Activated CD8-positive, alpha-beta memory T cell treated with anti-CD3 and anti-CD28 coated beads, Interleukin-2, amount 10 ng/mL, durations not matched to agents 7 days and 5 days (primary cell): ENCODE results near the gene PLN. TPM values are rescaled to one million over a fixed set of nuclear protein-coding genes. Genes with fewer than 3 reads are reported as not detected.
A peak's percentile ranks its signal among the peaks of the same experiment; 100 is the strongest.

Source experiments
- ATAC-seq: fragments of 150-1000 bp; cut with Tn5 transposase; one replicate; pipeline ENCODE4 v1.10.0; 2021; ENCODE audit warnings: moderate library complexity
- CTCF ChIA-PET: fragments of 350-600 bp; sonication (Branson Sonifier 250); formaldehyde crosslinking; loops from one replicate; lab custom pipeline; 2021; ENCODE audit warnings: antibody characterized with exemption; lab: Charles Lee
- DNase-seq: peaks from one replicate; pipeline ENCODE4 v3.0.0-alpha.2; 2020
- H3K27ac Mint-ChIP-seq: one replicate; pipeline ENCODE4 v1.8.0; 2021; ENCODE audit warnings: mild to moderate bottlenecking, mixed read lengths
- H3K27me3 Mint-ChIP-seq: one replicate; pipeline ENCODE4 v1.8.0; 2021; ENCODE audit warnings: mixed read lengths
- H3K36me3 Mint-ChIP-seq: one replicate; pipeline ENCODE4 v1.8.0; 2021; ENCODE audit warnings: mild to moderate bottlenecking, mixed read lengths
- H3K4me1 Mint-ChIP-seq: one replicate; pipeline ENCODE4 v1.8.0; 2021; ENCODE audit warnings: mixed read lengths
- H3K4me3 Mint-ChIP-seq: one replicate; pipeline ENCODE4 v1.8.0; 2021; ENCODE audit warnings: mild to moderate bottlenecking, moderate library complexity, mixed read lengths
- H3K9me3 Mint-ChIP-seq: one replicate; pipeline ENCODE4 v1.8.0; 2022; ENCODE audit warnings: low read depth, mixed read lengths
- total RNA-seq, 2 experiments: library from RNA; stranded (reverse); gene quantifications; one replicate each; pipeline ENCODE4 v1.2.3, GENCODE V29; 2021

Gene PLN
- total RNA-seq, 2 experiments from 2014 or later, result not detected

GRCh38 chr6:118574051-118574865 lies 26.2 kb downstream of the PLN start:
- peaks cover 9% of the 10 kb centered on the region for H3K4me1 Mint-ChIP-seq
- H3K4me3 Mint-ChIP-seq, result no peak overlapping the region
- DNase-seq (no peak), ATAC-seq (peak; percentile 42)
- peaks cover 31% of the 10 kb centered on the region for H3K9me3 Mint-ChIP-seq
- H3K36me3 Mint-ChIP-seq, result peaks cover 58% of the 10 kb centered on the region
- no peaks in the 10 kb centered on the region for H3K27me3 Mint-ChIP-seq
- CTCF ChIA-PET, result interaction anchor here (1.5 kb wide), 1 partner anchor 10 kb away, joined by 4 read pairs; no protein-coding TSS in a partner anchor
- peak overlapping the region; percentile 59 for H3K27ac Mint-ChIP-seq

- Mint-ChIP-seq H3K4me1 (peaks cover 6% of the 10 kb centered on the region), H3K4me3 (no peak overlapping the region), H3K27ac (no peak overlapping the region), H3K9me3 (peaks cover 40% of the 10 kb centered on the region), H3K36me3 (peaks cover 89% of the 10 kb centered on the region), H3K27me3 (no peaks in the 10 kb centered on the region)
- CTCF ChIA-PET, result no interaction called here
- ATAC-seq, result no peak
- DNase-seq, result no peak
These were observed 29.9 kb downstream of the PLN start for GRCh38 chr6:118577972-118578371.

GRCh38 chr6:118578617-118579016 lies 30.5 kb downstream of the PLN start:
- Mint-ChIP-seq H3K4me1 (peaks cover 6% of the 10 kb centered on the region), H3K27me3 (no peaks in the 10 kb centered on the region), H3K36me3 (peaks cover 85% of the 10 kb centered on the region), H3K9me3 (peaks cover 40% of the 10 kb centered on the region), H3K4me3 (no peak overlapping the region), H3K27ac (no peak overlapping the region)
- DNase-seq (no peak), ATAC-seq (no peak)
- CTCF ChIA-PET, result interaction anchor here (2.3 kb wide), 1 partner anchor 19 kb away, joined by 9 read pairs; no protein-coding TSS in a partner anchor

GRCh38 chr6:118579786-118580185 lies 31.7 kb downstream of the PLN start:
- Mint-ChIP-seq H3K27ac (no peak overlapping the region), H3K4me3 (no peak overlapping the region), H3K36me3 (peaks cover 74% of the 10 kb centered on the region), H3K9me3 (peaks cover 30% of the 10 kb centered on the region), H3K4me1 (peaks cover 2% of the 10 kb centered on the region), H3K27me3 (no peaks in the 10 kb centered on the region)
- CTCF ChIA-PET, result interaction anchor here (0.8 to 2.3 kb wide), 5 partner anchors 15 to 295 kb away, joined by 3 to 9 read pairs (median 8); no protein-coding TSS in a partner anchor
- ATAC-seq (no peak), DNase-seq (no peak)

DNA sequence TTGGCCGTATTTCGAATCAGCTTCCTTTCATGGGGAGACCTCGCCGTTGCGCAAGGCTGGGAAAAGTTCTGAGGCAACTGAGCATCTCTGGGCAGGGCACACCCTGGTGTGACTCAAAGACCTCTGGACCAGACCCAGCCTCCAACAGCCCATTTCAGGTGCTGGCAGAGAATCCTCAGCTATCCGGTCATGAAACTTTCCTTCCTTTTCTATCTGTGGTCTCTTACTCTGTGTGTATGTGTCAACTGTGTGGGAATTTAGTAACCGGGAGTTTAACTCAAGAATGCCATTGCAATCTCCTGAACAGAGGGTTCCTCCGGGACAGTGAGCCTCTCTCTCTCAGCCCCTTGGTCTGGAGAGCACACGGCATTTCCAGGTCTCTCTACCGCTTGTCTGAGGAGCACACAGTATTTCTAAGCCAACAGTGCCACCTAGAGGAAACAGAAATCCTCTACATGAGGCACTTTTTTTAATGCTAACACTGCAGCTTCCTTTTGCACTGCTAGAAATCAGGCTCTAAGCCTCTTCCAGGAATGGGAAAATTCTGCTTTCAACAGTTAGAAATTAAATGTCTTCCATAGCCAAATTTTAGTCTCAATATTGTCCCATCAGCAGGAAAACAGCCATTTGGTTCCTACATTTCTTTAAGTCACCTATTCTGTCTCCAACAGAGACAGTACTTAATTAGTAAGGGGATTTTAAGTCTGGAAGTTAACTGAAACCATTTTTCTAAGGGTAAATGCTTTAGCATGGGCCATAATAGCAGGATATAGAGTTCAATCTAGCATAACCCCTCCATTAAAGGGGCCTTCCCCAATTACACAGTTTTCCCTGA lies 32.7 kb downstream of the PLN start:
- CTCF ChIA-PET, result interaction anchor here (0.6 to 2.3 kb wide), 8 partner anchors 16 to 296 kb away, joined by 3 to 9 read pairs (median 4); no protein-coding TSS in a partner anchor
- H3K27ac Mint-ChIP-seq, result no peak overlapping the region
- H3K9me3 Mint-ChIP-seq, result peaks cover 27% of the 10 kb centered on the region
- H3K4me1 Mint-ChIP-seq, result peaks cover 2% of the 10 kb centered on the region
- H3K36me3 Mint-ChIP-seq, result peaks cover 63% of the 10 kb centered on the region
- ATAC-seq (peak; percentile 61), DNase-seq (no peak)
- no peaks in the 10 kb centered on the region for H3K27me3 Mint-ChIP-seq
- H3K4me3 Mint-ChIP-seq, result no peak overlapping the region

DNA sequence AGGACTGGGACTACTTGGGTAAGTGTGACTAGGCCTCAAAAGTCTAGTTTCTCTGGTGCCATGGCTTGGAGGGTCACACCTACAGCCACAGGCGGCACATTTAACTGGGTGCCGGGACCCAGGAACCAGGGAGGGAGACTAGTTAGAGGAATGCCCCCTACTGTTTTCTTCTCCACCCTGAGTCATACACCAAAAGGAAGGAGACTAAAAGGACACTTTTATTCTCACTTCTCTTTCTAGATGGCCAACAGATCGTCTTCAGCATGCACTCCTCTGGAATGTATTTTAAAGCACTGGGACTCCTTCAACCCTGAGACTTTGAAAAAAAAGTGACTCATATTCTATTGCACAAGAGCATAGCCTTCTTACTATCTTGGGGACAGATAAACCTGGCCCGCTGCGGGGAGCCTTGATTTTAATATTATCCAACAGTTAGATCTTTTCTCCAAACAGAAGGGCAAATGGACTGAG lies 33.4 kb downstream of the PLN start:
- DNase-seq (no peak), ATAC-seq (no peak)
- Mint-ChIP-seq H3K4me3 (no peak overlapping the region), H3K9me3 (peaks cover 20% of the 10 kb centered on the region), H3K27ac (no peak overlapping the region), H3K27me3 (no peaks in the 10 kb centered on the region), H3K36me3 (peaks cover 57% of the 10 kb centered on the region), H3K4me1 (peaks cover 2% of the 10 kb centered on the region)
- CTCF ChIA-PET, result interaction anchor here (0.6 to 2.1 kb wide), 5 partner anchors 16 to 297 kb away, joined by 3 to 8 read pairs (median 4); no protein-coding TSS in a partner anchor

DNA sequence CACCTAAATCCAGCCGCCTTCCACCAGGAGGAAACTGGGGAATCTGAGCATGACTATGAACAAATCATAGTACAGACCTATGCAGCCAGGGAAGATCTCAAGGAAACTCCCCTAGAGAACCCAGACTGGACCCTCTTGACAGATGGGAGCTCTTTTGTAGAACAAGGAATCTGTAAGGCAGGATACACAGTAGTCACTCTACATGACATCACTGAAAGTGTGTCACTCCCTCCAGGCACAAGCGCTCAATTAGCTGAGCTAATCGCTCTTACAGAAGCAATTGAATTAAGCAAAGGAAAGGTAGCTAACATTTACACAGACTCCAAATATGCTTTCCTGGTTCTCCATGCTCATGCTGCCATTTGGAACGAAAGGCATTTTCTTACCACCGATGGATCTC lies 36.8 kb downstream of the PLN start:
- Mint-ChIP-seq H3K9me3 (peaks cover 6% of the 10 kb centered on the region), H3K27me3 (no peaks in the 10 kb centered on the region), H3K27ac (no peak overlapping the region), H3K4me1 (peaks cover 2% of the 10 kb centered on the region), H3K36me3 (peaks cover 28% of the 10 kb centered on the region), H3K4me3 (no peak overlapping the region)
- DNase-seq (no peak), ATAC-seq (no peak)
- CTCF ChIA-PET, result interaction anchor here (1.7 to 1.8 kb wide), 2 partner anchors 10 to 19 kb away, joined by 3 to 5 read pairs; no protein-coding TSS in a partner anchor

- no peak for DNase-seq
- Mint-ChIP-seq H3K27me3 (no peaks in the 10 kb centered on the region), H3K4me3 (no peak overlapping the region), H3K36me3 (peaks cover 17% of the 10 kb centered on the region), H3K27ac (no peak overlapping the region), H3K4me1 (no peaks in the 10 kb centered on the region), H3K9me3 (no peaks in the 10 kb centered on the region)
- no peak for ATAC-seq
- CTCF ChIA-PET, result no interaction called here
These were observed 38.8 kb downstream of the PLN start for GRCh38 chr6:118586746-118587485.

GRCh38 chr6:118588626-118589025 lies 40.5 kb downstream of the PLN start:
- Mint-ChIP-seq H3K4me3 (no peak overlapping the region), H3K36me3 (peaks cover 13% of the 10 kb centered on the region), H3K27ac (no peak overlapping the region), H3K9me3 (no peaks in the 10 kb centered on the region), H3K4me1 (no peaks in the 10 kb centered on the region), H3K27me3 (no peaks in the 10 kb centered on the region)
- no peak for DNase-seq
- no peak for ATAC-seq
- CTCF ChIA-PET, result no interaction called here

DNA sequence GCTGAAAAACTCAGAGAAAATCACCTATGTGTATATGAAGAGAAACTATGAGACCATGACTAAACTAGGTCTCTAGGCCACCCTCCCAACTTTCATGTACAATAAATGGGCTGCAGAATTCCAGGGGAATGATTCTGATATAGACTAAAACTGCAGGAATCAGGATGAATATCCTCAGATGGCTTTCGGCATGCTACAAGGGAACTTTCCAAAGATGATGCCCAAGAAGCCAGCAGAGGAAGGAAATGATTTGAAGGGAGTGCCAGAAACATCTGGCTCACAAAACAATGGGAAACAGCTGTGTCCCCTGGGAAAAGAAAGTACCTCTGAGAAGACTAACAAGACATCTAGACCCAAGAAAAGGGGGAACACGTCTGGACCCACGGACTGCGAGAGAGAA lies 41.1 kb downstream of the PLN start:
- Mint-ChIP-seq H3K27me3 (no peaks in the 10 kb centered on the region), H3K4me1 (no peaks in the 10 kb centered on the region), H3K9me3 (peaks cover 4% of the 10 kb centered on the region), H3K4me3 (no peak overlapping the region), H3K27ac (no peak overlapping the region), H3K36me3 (peaks cover 18% of the 10 kb centered on the region)
- DNase-seq (no peak), ATAC-seq (no peak)
- CTCF ChIA-PET, result no interaction called here

DNA sequence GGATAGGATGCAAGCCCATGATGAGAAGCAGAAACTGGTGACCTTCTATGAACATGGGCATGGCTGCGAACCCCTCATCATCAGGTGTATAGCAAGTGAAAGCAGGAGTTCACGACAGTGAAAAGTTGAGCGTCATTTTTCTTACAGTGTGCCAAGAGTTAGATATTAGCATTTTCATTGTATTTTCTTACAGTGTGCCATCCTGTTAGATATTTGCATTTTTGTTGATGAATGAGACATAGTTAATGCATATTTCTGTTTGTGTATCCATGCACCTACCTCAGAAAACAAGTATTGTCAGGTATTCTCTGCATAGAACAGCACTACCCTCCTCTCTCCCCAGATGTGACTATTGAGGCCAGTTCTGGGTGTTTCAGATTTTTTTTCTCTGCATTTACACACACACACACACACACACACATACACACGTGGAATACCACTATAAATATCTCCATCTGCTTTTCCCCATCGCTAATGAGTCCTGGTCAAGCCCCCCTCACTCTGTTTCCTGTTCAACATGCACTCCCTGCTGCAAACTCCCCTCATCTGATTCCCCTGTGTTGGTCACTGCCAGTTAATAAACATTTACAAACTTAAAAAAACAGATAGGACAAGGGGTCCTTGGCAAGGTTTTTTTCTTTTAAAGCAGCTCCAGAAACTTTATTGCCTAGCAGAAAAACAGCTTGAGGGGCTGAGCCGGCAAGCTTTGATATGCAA lies 41.7 kb downstream of the PLN start:
- H3K27ac Mint-ChIP-seq, result no peak overlapping the region
- no peak overlapping the region for H3K4me3 Mint-ChIP-seq
- no peaks in the 10 kb centered on the region for H3K4me1 Mint-ChIP-seq
- DNase-seq, result no peak
- ATAC-seq, result no peak
- no peaks in the 10 kb centered on the region for H3K27me3 Mint-ChIP-seq
- CTCF ChIA-PET, result no interaction called here
- peaks cover 4% of the 10 kb centered on the region for H3K9me3 Mint-ChIP-seq
- H3K36me3 Mint-ChIP-seq, result peaks cover 19% of the 10 kb centered on the region

DNA sequence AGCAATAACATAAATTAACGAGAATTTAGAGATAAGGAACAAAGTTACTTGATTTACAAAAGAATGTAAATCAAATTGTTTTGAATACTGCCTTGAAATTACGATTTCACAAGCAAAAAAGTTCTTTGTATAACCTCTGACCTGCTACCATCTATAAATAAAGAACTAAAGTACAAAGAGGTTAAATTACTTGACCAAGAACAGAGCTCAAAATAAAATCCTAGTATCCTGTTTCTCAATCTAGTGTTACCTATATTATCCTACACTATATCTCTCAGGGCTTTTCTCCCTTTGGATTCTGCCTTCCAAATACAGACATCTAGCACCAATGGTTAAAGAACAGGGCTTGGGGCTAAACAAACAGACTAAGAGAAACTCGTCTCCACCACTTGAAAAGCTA lies 43.8 kb downstream of the PLN start:
- no peak for DNase-seq
- H3K27ac Mint-ChIP-seq, result no peak overlapping the region
- H3K36me3 Mint-ChIP-seq, result peaks cover 28% of the 10 kb centered on the region
- H3K4me3 Mint-ChIP-seq, result no peak overlapping the region
- no peaks in the 10 kb centered on the region for H3K27me3 Mint-ChIP-seq
- H3K4me1 Mint-ChIP-seq, result no peaks in the 10 kb centered on the region
- CTCF ChIA-PET, result no interaction called here
- H3K9me3 Mint-ChIP-seq, result peaks cover 4% of the 10 kb centered on the region
- no peak for ATAC-seq
